K562 (cell line): ENCODE data around the gene PRKCE. TPM values are rescaled to one million over a fixed set of nuclear protein-coding genes. Genes with fewer than 3 reads are reported as not detected.

Source experiments
- ATAC-seq: fragments of 200-7000 bp; cut with Tn5 transposase; 3 replicates; pipeline ENCODE4 v1.9.1; 2020; ENCODE audit warnings: moderate library complexity
- BruUV-seq: library from RNA; stranded (reverse); fragments of 400-500 nt; replicated peaks from 2 replicates; lab custom pipeline; 2021; lab: Mats Ljungman, UMichigan
- CTCF ChIA-PET: fragments of 300-600 bp; formaldehyde crosslinking; extraction: SDS; loops from one replicate; lab custom pipeline; 2021; ENCODE audit warnings: low intra/inter-chr PET ratio; lab: Yijun Ruan, JAX
- POLR2A ChIA-PET: fragments of 300-600, 350-650 bp; sonication (Branson Sonifier 250); formaldehyde crosslinking; extraction: SDS; loops from one replicate; lab custom pipeline; 2021; ENCODE audit warnings: antibody characterized with exemption, inconsistent platforms; lab: Yijun Ruan, JAX
- DNase-seq, 4 experiments: peaks; one replicate each; pipeline versions ENCODE4 v3.0.0 to v3.0.0-alpha.2; 2011 to 2018; ENCODE audit warnings: low spot score in 3 of 4, mixed read lengths in 3 of 4; ENCODE audit errors: extremely low read depth in 1 of 4
- FAIRE-seq: peaks from 2 replicates; lab custom pipeline; 2011; peaks lifted over from hg19 to GRCh38; lab: Jason Lieb, UNC
- H2AFZ ChIP-seq: 2 replicates; pipeline ENCODE4 v1.6.0; 2011; ENCODE audit warnings: low read depth, low read length, control low read depth, inconsistent platforms
- H3K27ac ChIP-seq: fragments of 200-600 bp; 3 replicates; pipeline ENCODE4 v1.8.0; 2011; ENCODE audit warnings: low read depth, mild to moderate bottlenecking, control low read depth, inconsistent platforms, low read length, moderate library complexity, mixed read lengths; ENCODE audit errors: extremely low read depth
- H3K27me3 ChIP-seq, 2 experiments: fragments of 300-600 bp in 1 of 2; 2 replicates in 1 of 2; 3 replicates in 1 of 2; pipeline versions ENCODE4 v1.6.0 to v1.8.0; 2011; ENCODE audit warnings: inconsistent platforms in 2 of 2, low read length in 2 of 2, mild to moderate bottlenecking in 1 of 2, mixed read lengths in 1 of 2, moderate library complexity in 1 of 2; ENCODE audit not compliant: control insufficient read depth in 2 of 2, insufficient read depth in 2 of 2
- H3K36me3 ChIP-seq: fragments of 300-600 bp; 3 replicates; pipeline ENCODE4 v1.8.0; 2011; ENCODE audit warnings: mild to moderate bottlenecking, low read length, inconsistent platforms; ENCODE audit not compliant: control insufficient read depth, insufficient read depth
- H3K4me1 ChIP-seq, 2 experiments: fragments of 200-600 bp in 1 of 2; replicated peaks in 1 of 2; 2 replicates in 1 of 2; 3 replicates in 1 of 2; pipeline versions ENCODE4 v1.5.1 to v1.8.0; 2011; ENCODE audit warnings: inconsistent platforms in 2 of 2, low read length in 2 of 2, mild to moderate bottlenecking in 1 of 2, mixed read lengths in 1 of 2, moderate library complexity in 1 of 2; ENCODE audit not compliant: control insufficient read depth in 2 of 2, insufficient read depth in 2 of 2
- H3K4me2 ChIP-seq: 2 replicates; pipeline ENCODE4 v1.6.1; 2011; ENCODE audit warnings: low read length, control low read depth, inconsistent platforms, mixed read lengths; ENCODE audit not compliant: insufficient read depth
- H3K4me3 ChIP-seq: fragments of 200-600 bp; sonication (generic), shearing (Covaris generic); 2 replicates; pipeline ENCODE4 v1.5.1; 2016; ENCODE audit warnings: control low read depth, inconsistent platforms
- H3K79me2 ChIP-seq: fragments of 200-600 bp; 3 replicates; pipeline ENCODE4 v1.8.0; 2011; ENCODE audit warnings: low read length, inconsistent platforms; ENCODE audit not compliant: control insufficient read depth, insufficient read depth
- H3K9ac ChIP-seq, 2 experiments: 2 replicates each; pipeline versions ENCODE4 v1.6.0 to v1.6.1; 2011; ENCODE audit warnings: low read depth in 2 of 2, low read length in 2 of 2, control low read depth in 1 of 2, inconsistent platforms in 1 of 2, mild to moderate bottlenecking in 1 of 2, mixed read lengths in 1 of 2; ENCODE audit not compliant: insufficient read depth in 1 of 2
- H3K9me1 ChIP-seq: one replicate; pipeline ENCODE4 v1.6.0; 2011; ENCODE audit warnings: inconsistent platforms, mild to moderate bottlenecking, low read length, moderate library complexity; ENCODE audit not compliant: control insufficient read depth, insufficient read depth
- H3K9me3 ChIP-seq: replicated peaks from 2 replicates; pipeline ENCODE4 v1.5.1; 2011; ENCODE audit warnings: low read depth, low read length, inconsistent platforms; ENCODE audit not compliant: control insufficient read depth, insufficient read depth
- H4K20me1 ChIP-seq: replicated peaks from 2 replicates; pipeline ENCODE4 v1.6.1; 2011; ENCODE audit warnings: low read length, inconsistent platforms, mixed read lengths; ENCODE audit not compliant: control insufficient read depth, insufficient read depth
- GABPA ChIP-seq: fragments of 200-800 bp; sonication (Bioruptor generic); conservative IDR thresholded peaks from 2 replicates; pipeline ENCODE4 v1.6.1; 2016; ENCODE audit warnings: low read depth, missing genetic modification characterization, missing compliant biosample characterization
- HES1 ChIP-seq: fragments of 450-650 bp; IDR thresholded peaks from 2 replicates; pipeline ENCODE4 v1.6.1; 2016; ENCODE audit warnings: low read depth, mild to moderate bottlenecking, moderate library complexity
- HMGXB4 ChIP-seq: sonication (generic); formaldehyde crosslinking; IDR thresholded peaks from 2 replicates; pipeline ENCODE4 v1.8.1; 2023; ENCODE audit warnings: mild to moderate bottlenecking, missing genetic modification reagents
- MTA1 ChIP-seq: fragments of 450-650 bp; IDR thresholded peaks from 2 replicates; pipeline ENCODE4 v1.6.1; 2017; ENCODE audit warnings: borderline replicate concordance
- NUFIP1 ChIP-seq: fragments of 450-650 bp; IDR thresholded peaks from 2 replicates; pipeline ENCODE4 v1.6.1; 2018; ENCODE audit not compliant: partially characterized antibody
- ZBTB12 ChIP-seq: fragments of 250-450 bp; sonication (Bioruptor Pico); IDR thresholded peaks from 2 replicates; pipeline ENCODE4 v1.4.0; 2020
- WGBS: fragments of 100-300 bp; shearing (Covaris generic); methylation state at CpG from one replicate; pipeline ENCODE4 v1.1.6; 2016; ENCODE audit warnings: low coverage, mixed read lengths; ENCODE audit not compliant: insufficient coverage; ENCODE audit errors: missing lambda C conversion rate; 5-methylcytosine and 5-hydroxymethylcytosine counted together
- in situ Hi-C: fragments of 300-500 bp; cut with MboI; formaldehyde crosslinking; loops from 4 replicates; pipeline ENCODE4 v1.15.0; 2018; ENCODE audit warnings: inconsistent platforms, mixed read lengths
- intact Hi-C: fragments of 100-400 bp; cut with micrococcal nuclease; formaldehyde crosslinking; loops from 2 replicates; pipeline ENCODE4 v1.14.2; 2022
- polyA plus RNA-seq, 8 experiments: library from polyadenylated mRNA; depleted of rRNA in 4 of 8; stranded (reverse) in 5 of 8; unstranded in 3 of 8; fragments of >200 nt; fragmentation: Nextera tagmentation in 2 of 8; fragmentation: Illumina TruSeq in 1 of 8; extraction: Ambion mirVana in 2 of 8; extraction: Trizol in 1 of 8; gene quantifications; 2 replicates each; pipeline versions ENCODE4 v1.2.1 to v1.2.3, GENCODE V29; 2011 to 2014; ENCODE audit warnings: inconsistent platforms in 1 of 8, missing spikeins in 1 of 8
- total RNA-seq, 7 experiments: library from RNA; depleted of rRNA in 6 of 7; stranded (reverse); fragments of >200 nt in 6 of 7; fragmentation: Illumina TruSeq in 2 of 7; extraction: Trizol in 2 of 7; gene quantifications; 2 replicates each; pipeline versions ENCODE4 v1.2.1 to v1.2.3, GENCODE V29; 2011 to 2021; ENCODE audit warnings: low replicate concordance in 1 of 7

PRKCE gene
- total and polyA plus RNA-seq, 9 of the 15 experiments (the other 6 are each of a cell fraction or from before 2014, with no cell fraction given) = 0.06 to 1.0 (median 0.22) TPM; not detected in 1

GRCh38 chr2:45857275-45857609 lies 205.8 kb downstream of the PRKCE start:
- peaks cover 10 to 14% of the 10 kb centered on the region in 2 experiments; a peak in 3 of 5 replicates for H3K27me3 ChIP-seq
- DNase-seq (no peak), ATAC-seq (no peak), FAIRE-seq (no peak)
- 2% methylated on average over 4 of the region's 4 CpGs for WGBS
- ChIA-PET CTCF (no interaction called here), POLR2A (no interaction called here)
- no peak overlapping the region for H2AFZ ChIP-seq
- H3K9ac ChIP-seq = no peak overlapping the region
- H3K9me1 ChIP-seq = no peaks in the 10 kb centered on the region
- no peak overlapping the region for H3K4me2 ChIP-seq
- no peak overlapping the region for H3K27ac ChIP-seq
- H4K20me1 ChIP-seq = no peaks in the 10 kb centered on the region
- in situ Hi-C loops = no loop called here
- no peaks in the 10 kb centered on the region for H3K36me3 ChIP-seq
- no TSS peak for BruUV-seq
- no peak for TF ChIP-seq HES1
- no peak for TF ChIP-seq GABPA (tag)
- TF ChIP-seq HMGXB4 (CRISPR knock-in tag) = no peak
- TF ChIP-seq NUFIP1 = no peak
- TF ChIP-seq MTA1 = no peak
- no peak for TF ChIP-seq ZBTB12 (CRISPR knock-in tag)
- no peaks in the 10 kb centered on the region for H3K79me2 ChIP-seq
- no peaks in the 10 kb centered on the region; a peak in 1 of 5 replicates for H3K4me1 ChIP-seq
- intact Hi-C loops = no loop called here
- H3K9me3 ChIP-seq = no peaks in the 10 kb centered on the region
- no peak overlapping the region for H3K4me3 ChIP-seq
